Kidney capillary endothelial cell (primary cell): Measurements from ENCODE around the gene SLC33A1.
"Not testable (repeated sequence)": the region's sequence is repeated elsewhere in the genome, so short reads cannot be mapped to it uniquely, and the experiment has no call there.

Experiments used
- DNase-seq: peaks from one replicate; pipeline ENCODE4 v3.0.0-alpha.2; 2018; ENCODE audit warnings: low spot score

The SLC33A1 gene

DNA sequence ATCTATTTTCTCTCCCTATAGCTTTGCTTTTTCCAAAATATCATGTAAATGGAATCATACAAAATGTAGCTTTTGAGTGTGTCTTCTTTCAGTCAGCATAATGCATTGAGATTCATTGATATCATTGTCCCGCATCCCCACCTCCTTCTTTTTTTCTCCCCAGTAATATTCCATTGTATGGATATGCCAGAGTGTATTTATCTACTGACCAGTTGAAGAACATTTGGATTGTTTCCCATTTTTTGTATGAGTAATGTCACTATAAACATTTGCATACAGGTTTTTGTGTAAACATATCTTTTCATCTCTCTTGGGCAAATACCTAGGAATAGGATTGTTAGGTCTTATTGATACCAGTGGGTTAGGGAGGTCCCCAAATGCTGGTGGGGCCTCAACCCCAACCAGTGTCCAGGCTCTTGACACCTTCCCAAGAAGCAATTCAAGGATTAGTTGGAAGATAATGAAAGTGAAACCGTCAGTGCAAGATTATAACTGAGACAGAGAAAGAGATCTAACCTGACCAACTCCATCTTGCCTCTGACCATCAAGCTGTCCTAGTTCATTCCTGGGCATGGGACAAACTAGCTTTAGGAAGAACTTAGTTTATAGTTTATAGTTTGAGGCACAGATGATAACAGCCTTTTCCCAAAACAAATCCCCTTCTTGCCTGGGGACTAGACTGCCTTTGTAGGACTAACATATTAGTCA is 7.4 kb upstream of the SLC33A1 start:
- DNase-seq: no peak

DNA sequence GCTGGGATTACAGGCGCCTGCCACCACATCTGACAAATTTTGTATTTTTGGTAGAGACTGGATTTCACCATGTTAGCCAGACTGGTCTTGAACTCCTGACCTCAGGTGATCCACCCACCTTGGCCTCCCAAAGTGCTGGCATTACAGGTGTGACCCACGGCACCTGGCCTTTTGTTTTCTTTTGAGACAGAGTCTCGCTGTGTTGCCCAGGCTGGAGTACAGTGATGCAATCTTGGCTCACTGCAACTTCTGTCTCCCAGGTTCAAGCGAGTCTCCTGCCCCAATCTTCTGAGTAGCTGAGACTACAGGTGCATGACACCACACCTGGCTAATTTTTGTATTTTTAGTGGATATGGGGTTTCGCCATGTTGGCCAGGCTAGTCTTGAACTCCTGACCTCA is 6.2 kb upstream of the SLC33A1 start:
- DNase-seq: not testable (repeated sequence)

GRCh38 chr3:155859859-155860258 is 5.6 kb upstream of the SLC33A1 start:
- peak; percentile 24 for DNase-seq

DNA sequence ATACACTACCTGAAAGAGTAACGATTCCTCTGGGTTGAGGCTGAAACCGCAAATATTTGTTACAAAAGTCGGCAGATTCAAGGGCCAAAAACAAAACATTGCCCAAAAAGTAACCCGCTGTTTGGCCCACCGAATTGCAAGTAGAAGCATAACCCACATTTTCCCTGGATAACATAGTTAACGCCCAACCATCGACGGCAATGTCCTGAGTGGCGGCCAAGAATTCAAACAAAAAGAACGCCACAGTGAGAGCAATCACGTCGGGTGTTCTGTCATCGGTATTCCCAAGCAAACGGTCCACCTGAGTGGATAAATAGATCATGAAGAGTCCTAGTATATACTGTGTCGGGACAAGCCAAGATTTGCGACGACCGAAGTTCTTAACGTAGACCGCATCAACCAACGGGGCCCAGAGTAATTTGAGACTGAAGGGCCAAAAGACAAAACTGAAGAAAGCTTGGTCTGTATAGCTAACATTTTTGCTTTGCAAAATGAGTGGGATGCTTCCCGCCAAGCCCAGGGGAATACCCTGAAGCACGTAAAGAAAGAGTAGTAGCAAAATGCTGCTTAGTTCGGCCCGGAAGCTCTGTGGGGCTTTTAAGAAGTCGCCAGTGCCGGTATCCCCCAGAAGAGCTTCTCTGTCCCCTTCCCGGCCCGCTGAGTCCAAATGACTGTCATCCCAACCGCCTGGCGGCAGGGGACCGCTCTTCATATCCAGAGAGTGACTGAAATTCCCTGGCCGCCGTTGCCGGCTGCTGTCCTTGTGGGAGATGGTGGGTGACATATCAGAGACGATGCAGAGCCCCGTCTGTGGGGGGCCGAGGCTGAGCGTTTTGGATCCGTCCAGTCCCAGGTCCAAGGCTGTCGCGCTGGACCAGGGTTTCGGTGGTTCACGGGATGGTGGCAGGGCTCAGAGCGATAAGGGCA is 750 bp downstream of the SLC33A1 start:
- DNase-seq: peak; percentile 11

- DNase-seq: no peak
Measured at GRCh38 chr3:155852341-155852740, 1.9 kb downstream of the SLC33A1 start.

DNA sequence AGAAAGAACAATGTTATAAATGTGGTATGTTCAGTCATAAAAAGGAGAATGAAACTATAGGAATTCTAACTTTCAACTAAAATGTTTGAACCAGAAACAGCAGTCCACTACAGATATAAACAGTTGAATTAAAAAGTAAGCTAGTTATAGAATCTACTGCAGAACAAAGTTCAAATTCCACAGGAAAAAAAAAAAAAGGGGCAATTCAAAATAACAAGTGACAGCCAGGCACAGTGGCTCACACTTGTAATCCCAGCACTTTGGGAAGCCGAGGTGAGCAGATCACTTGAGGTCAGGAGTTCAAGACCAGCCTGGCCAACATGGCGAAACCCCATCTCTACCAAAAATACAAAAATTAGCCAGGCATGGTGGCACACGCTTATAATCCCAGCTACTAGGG is 4.8 kb downstream of the SLC33A1 start:
- DNase-seq: not testable (repeated sequence)

- no peak for DNase-seq
Measured at GRCh38 chr3:155847993-155848392, 6.2 kb downstream of the SLC33A1 start.

DNA sequence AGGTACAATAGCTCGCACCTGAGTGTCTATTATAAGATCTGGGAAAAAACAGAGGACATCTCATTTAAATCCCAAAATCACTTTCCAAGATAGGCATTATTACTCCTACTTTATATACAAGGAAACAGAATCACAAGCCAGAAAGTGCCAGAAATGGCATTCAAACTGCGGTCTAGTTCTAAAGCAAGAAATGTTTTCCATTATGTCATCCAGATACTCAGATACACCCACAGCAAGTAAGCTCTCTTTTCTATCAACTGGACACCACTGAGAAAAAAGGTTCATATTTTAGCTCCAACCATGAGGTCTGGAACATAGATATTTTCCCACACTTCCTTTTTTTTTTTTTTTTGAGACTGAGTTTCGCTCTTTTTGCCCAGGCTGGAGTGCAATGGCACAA is 8.1 kb downstream of the SLC33A1 start:
- DNase-seq: no peak

- DNase-seq: no peak
Measured at GRCh38 chr3:155843569-155843968, 10.7 kb downstream of the SLC33A1 start.

DNA sequence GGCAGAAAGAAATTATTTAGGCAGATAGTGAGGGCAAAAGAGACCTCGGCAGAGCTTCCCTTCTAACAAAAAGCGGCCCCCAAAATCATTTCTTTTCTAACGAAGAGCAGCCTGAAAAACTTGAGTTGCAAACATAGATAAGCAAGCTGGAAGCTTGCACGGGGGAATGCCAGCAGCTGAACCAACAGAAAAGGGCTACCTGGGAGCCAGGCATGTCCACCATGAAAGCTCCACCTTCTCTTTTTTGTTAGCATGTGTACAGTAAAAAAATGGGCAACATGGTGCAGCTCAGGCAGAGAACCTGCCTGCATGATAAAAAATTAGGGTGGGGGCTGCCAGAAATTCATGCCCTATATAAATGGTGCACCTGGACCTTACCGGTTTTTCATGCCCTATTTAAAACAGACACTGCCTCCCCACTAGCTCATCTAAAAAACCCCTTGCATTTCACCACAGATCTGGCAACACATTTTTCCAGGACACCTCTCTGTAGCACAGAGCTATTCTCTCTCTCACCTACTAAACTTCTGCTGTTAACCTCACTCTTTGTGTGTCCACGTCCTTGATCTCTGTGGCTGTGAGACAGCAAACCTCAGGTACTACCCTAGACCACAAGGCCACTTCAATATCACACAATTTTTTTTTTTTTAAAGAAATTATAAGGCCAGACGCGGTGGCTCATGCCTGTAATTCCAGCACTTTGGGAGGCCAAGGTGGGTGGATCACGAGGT is 18.7 kb downstream of the SLC33A1 start:
- no peak for DNase-seq

DNA sequence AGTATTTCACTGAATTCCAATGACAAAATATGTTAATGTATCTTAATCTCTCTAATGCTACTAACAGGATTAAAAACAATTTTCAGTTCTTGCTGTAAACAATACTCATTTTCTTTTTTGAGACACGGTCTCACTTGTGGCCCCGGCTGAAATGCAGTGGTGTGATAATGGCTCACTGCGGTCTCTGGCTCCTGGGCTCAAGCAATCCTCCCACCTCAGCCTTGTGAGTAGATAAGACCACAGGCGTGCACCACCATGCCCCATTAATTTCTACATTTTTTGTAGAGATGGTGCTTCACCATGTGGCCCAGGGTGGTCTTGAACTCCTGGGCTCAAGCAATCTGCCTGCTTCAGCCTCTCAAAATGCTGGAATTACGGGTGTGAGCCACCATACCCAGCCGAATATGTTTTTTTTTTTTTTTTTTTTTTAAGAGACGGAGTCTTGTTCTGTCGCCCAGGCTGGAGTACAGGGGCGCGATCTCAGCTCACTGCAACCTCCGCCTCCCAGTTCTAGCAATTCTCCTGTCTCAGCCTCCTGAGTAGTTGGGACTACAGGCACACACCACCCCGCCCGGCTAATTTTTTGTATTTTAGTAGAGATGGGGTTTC is 25.6 kb downstream of the SLC33A1 start:
- not testable (repeated sequence) for DNase-seq

GRCh38 chr3:155815030-155815545 is 39.1 kb downstream of the SLC33A1 start:
- DNase-seq: no peak

DNA sequence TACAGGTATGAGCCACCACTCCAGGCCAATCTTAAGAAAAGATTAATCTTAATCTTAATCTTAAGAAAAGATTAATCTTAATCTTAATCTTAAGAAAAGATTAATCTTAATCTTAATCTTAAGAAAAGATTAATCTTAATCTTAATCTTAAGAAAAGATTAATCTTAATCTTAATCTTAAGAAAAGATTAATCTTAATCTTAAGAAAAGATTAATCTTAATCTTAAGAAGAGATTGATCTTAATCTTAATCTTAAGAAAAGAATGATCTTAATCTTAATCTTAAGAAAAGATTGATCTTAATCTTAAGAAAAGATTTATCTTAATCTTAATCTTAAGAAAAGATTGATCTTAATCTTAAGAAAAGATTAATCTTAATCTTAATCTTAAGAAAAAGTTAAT is 41.0 kb downstream of the SLC33A1 start:
- DNase-seq: not testable (repeated sequence)

- DNase-seq: peak; percentile 28
Measured at GRCh38 chr3:155809181-155809580, 45.0 kb downstream of the SLC33A1 start.

DNA sequence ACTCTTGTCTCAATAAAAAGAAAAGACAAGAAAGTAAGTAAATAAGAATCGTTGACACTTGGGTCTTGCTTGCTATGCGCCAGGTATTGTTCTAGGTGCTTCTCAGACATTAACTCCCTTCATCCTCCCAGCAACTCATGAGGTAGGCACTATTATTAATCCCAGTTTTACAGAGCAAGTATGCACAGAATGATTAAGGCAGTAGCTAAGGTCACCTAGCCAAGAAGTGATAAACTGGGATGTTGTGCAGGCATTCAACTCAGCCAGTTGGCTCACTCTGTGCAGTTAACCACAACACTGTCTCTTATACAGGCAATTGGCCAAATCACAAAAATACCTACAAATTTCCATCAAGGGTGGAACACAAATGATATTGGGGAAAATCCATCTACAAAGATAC is 46.4 kb downstream of the SLC33A1 start:
- DNase-seq: no peak

- DNase-seq: peak; percentile 62
Measured at GRCh38 chr3:155805802-155806618, 48.2 kb downstream of the SLC33A1 start, which contains the start of gene C3orf33. Gene C3orf33 (minus strand): TSS chr3:155806278. CDS start chr3:155806252, 26 bp downstream.

- no peak for DNase-seq
Measured at GRCh38 chr3:155805204-155805801, 48.9 kb downstream of the SLC33A1 start.

DNA sequence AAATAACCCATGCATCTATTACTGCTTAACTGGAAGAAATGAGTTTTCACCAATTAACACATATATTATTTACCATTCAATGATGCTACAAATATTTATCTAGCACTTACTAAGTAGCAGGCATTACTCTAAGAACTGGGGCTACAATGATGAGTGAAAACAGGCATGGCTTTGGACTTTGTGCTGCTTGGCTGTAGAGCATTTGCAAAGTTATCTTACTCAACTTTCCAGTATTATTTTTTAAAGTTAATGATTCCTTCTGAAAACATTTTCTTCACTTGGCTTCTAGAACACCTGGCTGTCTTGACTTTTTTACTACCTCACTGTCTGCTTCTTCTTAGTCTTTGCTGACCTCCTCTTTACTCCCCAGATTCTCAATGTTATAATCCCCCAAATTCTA is 49.9 kb downstream of the SLC33A1 start:
- DNase-seq: no peak

- no peak for DNase-seq
Measured at GRCh38 chr3:155792532-155792931, 61.7 kb downstream of the SLC33A1 start.

DNA sequence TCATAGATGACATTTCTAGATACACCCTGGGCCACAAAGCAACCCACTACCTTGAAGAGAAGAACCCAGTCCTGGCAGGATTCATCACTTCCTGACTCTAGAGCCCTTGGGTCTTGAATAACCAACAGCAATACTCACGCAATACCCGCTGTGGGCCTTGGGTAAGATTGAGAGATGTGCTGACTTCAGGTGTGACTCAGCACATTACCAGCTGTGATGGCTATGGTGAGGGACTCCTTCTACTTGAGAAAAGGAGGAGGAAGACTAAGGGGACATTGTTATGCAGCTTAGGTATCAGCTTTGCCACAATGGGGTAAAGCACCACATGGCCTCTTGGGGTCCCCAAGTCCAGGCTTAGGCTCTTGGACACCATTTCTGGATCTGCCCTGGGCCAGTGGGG is 63.0 kb downstream of the SLC33A1 start:
- no peak for DNase-seq
